GM12892 (cell line): ENCODE data around the gene VPS11.
"Not testable (repeated sequence)": the region's sequence is repeated elsewhere in the genome, so short reads cannot be mapped to it uniquely, and the experiment has no call there.

ENCODE experiments used
- DNase-seq: peaks from one replicate; pipeline ENCODE4 v3.0.0; 2011; ENCODE audit not compliant: insufficient read length
- FAIRE-seq: peaks from 2 replicates; lab custom pipeline; 2011; peaks lifted over from hg19 to GRCh38; lab: Jason Lieb, UNC
- POLR2A ChIP-seq: IDR thresholded peaks from 2 replicates; pipeline ENCODE4 v1.6.1; 2011; ENCODE audit warnings: low read depth, low read length, control low read depth
- POLR2AphosphoS5 ChIP-seq: IDR thresholded peaks from 2 replicates; pipeline ENCODE4 v1.6.1; 2011; ENCODE audit warnings: low read depth, low read length, control low read depth
- TAF1 ChIP-seq: IDR thresholded peaks from 2 replicates; pipeline ENCODE4 v1.6.1; 2011; ENCODE audit warnings: low read depth, mild to moderate bottlenecking, control low read depth, low read length, borderline replicate concordance

The VPS11 gene

DNA sequence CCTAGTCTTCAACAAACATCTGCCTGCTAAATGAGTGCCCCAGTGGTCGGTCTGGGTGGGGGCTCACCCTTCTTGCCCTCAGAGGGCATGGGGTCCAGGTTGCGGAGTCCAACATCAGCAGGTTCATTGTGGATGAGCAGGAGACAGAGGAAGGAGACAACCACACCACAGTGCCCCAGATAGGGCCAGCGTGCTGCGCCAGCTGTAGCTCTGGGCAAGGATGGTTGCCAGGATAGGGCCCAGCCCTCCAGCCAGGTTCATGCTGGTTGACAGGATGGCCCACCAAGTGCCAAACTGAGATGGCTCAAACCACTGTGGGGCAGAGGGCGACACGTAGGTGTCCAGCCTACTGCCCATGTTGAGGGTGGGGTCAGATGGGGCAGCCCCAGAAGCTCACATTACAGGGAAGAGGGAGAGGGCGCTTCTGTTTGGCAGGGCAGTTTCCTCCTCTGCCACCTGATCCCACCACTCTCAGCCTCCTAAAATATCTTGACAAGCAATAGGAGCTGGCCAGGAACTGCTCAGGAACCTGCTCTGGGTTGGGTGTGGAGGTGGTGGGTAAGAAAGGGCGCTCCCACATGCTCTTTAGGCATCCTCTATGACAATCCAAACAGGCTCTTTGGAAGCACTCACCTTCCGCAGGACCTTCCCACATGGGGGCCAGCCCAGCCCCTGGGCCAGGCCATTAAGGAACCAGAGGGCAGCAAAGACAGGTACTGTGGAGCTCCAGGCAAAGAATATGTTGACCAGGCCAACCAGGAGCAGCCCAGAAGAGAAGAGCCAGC, 39.9 kb upstream of the VPS11 start:
- FAIRE-seq (no peak), DNase-seq (no peak)
- TF ChIP-seq POLR2AphosphoS5 (no peak), TAF1 (no peak), POLR2A (no peak)

DNA sequence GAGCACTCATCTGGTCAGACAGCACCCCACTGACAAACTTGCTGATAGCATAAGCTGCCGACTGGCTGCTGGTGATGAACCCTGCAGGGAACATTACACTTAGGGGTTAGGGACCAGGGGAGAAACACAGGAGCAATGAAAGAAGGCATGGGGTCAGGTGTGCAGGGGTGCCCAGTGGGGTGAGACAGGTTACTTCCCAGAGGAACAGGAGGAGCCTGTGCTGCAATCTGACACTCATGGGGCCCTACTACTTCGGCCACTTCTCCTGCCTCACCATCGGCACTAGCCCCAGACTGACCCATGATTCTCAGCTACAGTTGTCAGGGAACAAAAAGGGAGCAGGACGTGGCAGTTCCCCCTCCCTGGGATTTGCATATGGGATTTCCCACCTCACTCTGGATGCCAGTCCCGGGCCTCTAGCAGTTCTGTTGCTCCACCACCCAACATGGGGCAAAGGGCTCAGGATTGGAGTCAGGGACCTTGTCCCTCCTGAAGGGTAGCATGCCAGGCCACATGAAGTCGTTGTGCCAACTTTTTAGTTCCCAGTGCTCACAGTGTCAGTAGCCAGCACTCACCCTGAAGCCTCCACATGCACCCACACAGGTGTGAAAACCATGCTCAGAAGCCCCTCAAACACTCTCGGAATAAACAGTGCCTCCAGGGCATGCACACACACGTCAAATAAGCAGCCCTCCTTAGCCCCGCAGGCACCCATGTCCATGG, 39.1 kb upstream of the VPS11 start:
- TF ChIP-seq POLR2A (no peak), TAF1 (no peak), POLR2AphosphoS5 (no peak)
- no peak for DNase-seq
- no peak for FAIRE-seq

- TF ChIP-seq POLR2AphosphoS5 (no peak), POLR2A (no peak), TAF1 (no peak)
- no peak for FAIRE-seq
Observed at GRCh38 chr11:119029069-119029339, 38.6 kb upstream of the VPS11 start.

DNA sequence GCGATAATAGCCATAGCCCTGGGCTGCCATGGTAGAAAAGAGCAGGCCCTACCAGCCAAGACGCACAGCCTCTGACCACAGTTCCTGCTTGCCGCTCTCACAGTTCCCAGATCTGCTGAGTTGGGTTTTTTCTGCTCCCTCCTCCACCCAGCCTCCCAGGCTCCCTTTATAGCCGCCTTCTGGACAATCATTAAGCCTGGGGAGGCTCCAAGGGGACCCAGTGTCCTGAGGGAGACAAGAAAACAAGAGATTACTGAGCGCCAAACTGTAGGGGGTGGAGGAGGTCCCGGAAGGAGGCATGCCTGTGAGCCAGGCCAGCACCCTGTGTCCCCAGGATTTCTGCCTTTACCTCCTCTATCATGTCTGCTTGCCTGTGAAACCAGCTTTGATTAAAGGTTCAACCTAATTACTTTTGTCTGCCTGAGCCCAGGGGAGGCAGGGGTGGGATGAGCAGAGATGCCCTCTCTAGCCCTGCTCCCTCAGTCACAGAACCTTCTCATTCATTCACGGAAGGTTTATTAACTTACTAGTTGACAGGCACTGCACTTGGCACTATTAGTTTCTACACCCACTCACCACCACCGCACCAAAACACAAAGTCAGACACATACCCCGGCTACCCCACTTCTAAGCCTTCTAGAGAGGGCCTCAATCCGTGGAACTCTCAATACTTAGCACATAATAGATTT, 38.1 kb upstream of the VPS11 start:
- no peak for DNase-seq
- TF ChIP-seq POLR2A (no peak), POLR2AphosphoS5 (no peak), TAF1 (no peak)
- peak; percentile 71 for FAIRE-seq

More at GRCh38 chr11:119029069-119029339, 38.6 kb upstream of the VPS11 start:
- no peak for DNase-seq

DNA sequence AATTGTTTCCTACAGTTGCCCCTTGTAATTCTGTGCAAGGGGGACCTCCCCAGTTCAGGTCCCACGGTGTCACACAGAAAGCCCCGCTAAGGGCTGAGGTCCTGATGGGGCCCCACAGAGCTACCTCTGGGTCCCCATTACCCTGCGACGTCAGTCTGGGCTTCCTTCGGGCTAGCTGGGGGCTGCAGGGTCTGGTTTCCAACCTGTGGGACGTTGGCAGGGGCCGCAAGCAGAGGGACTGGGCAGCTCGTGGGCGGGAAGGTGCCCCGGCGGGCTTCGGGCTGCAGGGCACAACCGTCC, 37.6 kb upstream of the VPS11 start:
- TF ChIP-seq POLR2AphosphoS5 (no peak), TAF1 (no peak), POLR2A (no peak)
- FAIRE-seq, result peak; percentile 5
- no peak for DNase-seq

DNA sequence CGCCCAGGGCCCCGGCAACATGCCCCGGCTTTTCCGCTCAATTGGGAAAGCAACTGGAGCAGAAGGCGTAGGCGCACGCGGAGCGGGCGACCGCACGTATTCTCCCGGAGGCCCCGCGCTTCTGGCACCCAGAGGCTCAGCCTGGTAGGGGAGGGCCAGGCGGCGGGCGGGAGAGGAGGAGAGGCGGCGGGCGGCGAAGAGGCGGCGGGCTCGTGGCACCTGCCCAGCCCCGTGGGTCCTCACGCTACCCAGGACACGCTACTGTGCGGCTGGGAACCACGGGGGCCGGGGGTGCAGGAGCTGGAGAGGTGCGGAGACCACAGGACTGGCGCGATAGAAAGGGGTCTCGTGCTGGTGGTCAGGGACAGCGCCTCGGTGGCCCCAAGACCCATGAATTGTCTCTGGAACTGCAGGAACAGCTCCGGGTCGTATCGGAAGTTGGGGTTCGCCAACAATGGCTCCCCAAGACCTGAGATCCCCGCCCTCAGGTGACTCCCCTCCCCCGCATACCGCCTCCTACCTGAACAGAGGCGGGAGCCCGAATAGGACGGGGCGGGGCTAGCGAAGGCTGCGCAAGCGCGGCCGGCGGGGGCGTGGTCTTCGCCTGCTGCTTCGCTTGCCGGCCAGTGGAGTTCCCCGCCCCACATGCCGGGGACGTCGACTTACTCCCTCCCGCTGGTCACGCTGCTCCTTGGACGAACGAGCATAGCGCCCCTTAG, 37.1 kb upstream of the VPS11 start, which contains the start of gene SLC37A4:
Gene SLC37A4 (minus strand): TSS at position 549 of the 719 bp plus-strand sequence.
- DNase-seq (peak; percentile 98), FAIRE-seq (peak; percentile 100)
- TF ChIP-seq TAF1, result no peak
- peak; percentile 52; the same call in 1 of the 2 replicates for TF ChIP-seq POLR2A
- 0 out of 2 replicates have a peak, but pooled peaks have one; percentile 25 for TF ChIP-seq POLR2AphosphoS5

GRCh38 chr11:119031912-119032280, 35.7 kb upstream of the VPS11 start:
- DNase-seq (no peak), FAIRE-seq (no peak)
- TF ChIP-seq TAF1 (no peak), POLR2A (no peak), POLR2AphosphoS5 (no peak)

- not testable (repeated sequence) for FAIRE-seq, DNase-seq
Observed at GRCh38 chr11:119033421-119033820, 34.2 kb upstream of the VPS11 start.

GRCh38 chr11:119034813-119035212, 32.8 kb upstream of the VPS11 start:
- DNase-seq (no peak), FAIRE-seq (no peak)
- TF ChIP-seq POLR2A (no peak), POLR2AphosphoS5 (no peak), TAF1 (no peak)

GRCh38 chr11:119038884-119039283, 28.7 kb upstream of the VPS11 start:
- FAIRE-seq, result no peak
- no peak for DNase-seq
- TF ChIP-seq TAF1 (no peak), POLR2A (no peak), POLR2AphosphoS5 (no peak)

- not testable (repeated sequence) for FAIRE-seq
Observed at GRCh38 chr11:119039471-119039870, 28.1 kb upstream of the VPS11 start.

GRCh38 chr11:119041821-119042514, 25.6 kb upstream of the VPS11 start:
- FAIRE-seq (peak; percentile 46), DNase-seq (no peak)
- TF ChIP-seq TAF1 (no peak), POLR2AphosphoS5 (no peak), POLR2A (no peak)

More at GRCh38 chr11:119039471-119039870, 28.1 kb upstream of the VPS11 start:
- not testable (repeated sequence) for DNase-seq
